Eye (tissue), 1 donor: ENCODE data around the gene MAP3K2.
A peak's percentile ranks its signal among the peaks of the same experiment; 100 is the strongest.
"Not testable (repeated sequence)": the region's sequence is repeated elsewhere in the genome, so short reads cannot be mapped to it uniquely, and the experiment has no call there.

Experiments
- DNase-seq: peaks from one replicate; pipeline ENCODE4 v3.0.0-alpha.2; 2015

Gene MAP3K2

GRCh38 chr2:127379712-127380355, 7.9 kb downstream of the MAP3K2 start:
- no peak for DNase-seq

- DNase-seq = no peak
Measured at GRCh38 chr2:127378720-127379119, 9.1 kb downstream of the MAP3K2 start.

GRCh38 chr2:127377262-127377661, 10.5 kb downstream of the MAP3K2 start:
- no peak for DNase-seq

- no peak for DNase-seq
Measured at GRCh38 chr2:127376257-127376656, 11.5 kb downstream of the MAP3K2 start.

- DNase-seq = no peak
Measured at GRCh38 chr2:127373362-127374083, 14.3 kb downstream of the MAP3K2 start.

- DNase-seq = no peak
Measured at GRCh38 chr2:127371037-127371436, 16.7 kb downstream of the MAP3K2 start.

- no peak for DNase-seq
Measured at GRCh38 chr2:127370010-127370409, 17.8 kb downstream of the MAP3K2 start.

GRCh38 chr2:127365211-127365643, 22.5 kb downstream of the MAP3K2 start:
- peak; percentile 12 for DNase-seq

GRCh38 chr2:127362971-127363370, 24.8 kb downstream of the MAP3K2 start:
- DNase-seq = no peak

- DNase-seq = no peak
Measured at GRCh38 chr2:127361929-127362885, 25.6 kb downstream of the MAP3K2 start.

GRCh38 chr2:127360242-127360641, 27.5 kb downstream of the MAP3K2 start:
- no peak for DNase-seq

- no peak for DNase-seq
Measured at GRCh38 chr2:127359520-127359919, 28.3 kb downstream of the MAP3K2 start.

GRCh38 chr2:127358971-127359370, 28.8 kb downstream of the MAP3K2 start:
- DNase-seq = no peak

- DNase-seq = no peak
Measured at GRCh38 chr2:127358044-127358443, 29.7 kb downstream of the MAP3K2 start.

- no peak for DNase-seq
Measured at GRCh38 chr2:127357591-127357990, 30.2 kb downstream of the MAP3K2 start.

GRCh38 chr2:127356531-127356930, 31.2 kb downstream of the MAP3K2 start:
- no peak for DNase-seq

GRCh38 chr2:127355407-127356008, 32.3 kb downstream of the MAP3K2 start:
- no peak for DNase-seq

GRCh38 chr2:127353873-127354676, 33.7 kb downstream of the MAP3K2 start:
- DNase-seq = not testable (repeated sequence)

GRCh38 chr2:127353223-127353622, 34.6 kb downstream of the MAP3K2 start:
- DNase-seq = not testable (repeated sequence)

GRCh38 chr2:127351603-127352002, 36.2 kb downstream of the MAP3K2 start:
- no peak for DNase-seq

GRCh38 chr2:127348426-127349000, 39.3 kb downstream of the MAP3K2 start:
- no peak for DNase-seq
